Neuronal stem cell (in vitro differentiated cells): ENCODE measurements around the gene PRKACA.

Experiments
- DNase-seq: peaks from one replicate; pipeline ENCODE4 v3.0.0-alpha.2; 2013; ENCODE audit warnings: low spot score
- H2AFZ ChIP-seq: one replicate; pipeline ENCODE4 v1.6.1; 2013; ENCODE audit warnings: mild to moderate bottlenecking, low read length, inconsistent platforms
- H2AK5ac ChIP-seq: 2 replicates; pipeline ENCODE4 v1.6.1; 2013; ENCODE audit warnings: low read depth, mild to moderate bottlenecking, inconsistent platforms, low read length, moderate library complexity, mixed read lengths
- H2BK120ac ChIP-seq: 2 replicates; pipeline ENCODE4 v1.6.1; 2013; ENCODE audit warnings: low read depth, mild to moderate bottlenecking, inconsistent platforms, low read length, moderate library complexity, mixed read lengths
- H2BK12ac ChIP-seq: one replicate; pipeline ENCODE4 v1.6.1; 2013; ENCODE audit warnings: low read length, inconsistent platforms
- H2BK15ac ChIP-seq: 2 replicates; pipeline ENCODE4 v1.6.1; 2013; ENCODE audit warnings: mild to moderate bottlenecking, low read length, inconsistent platforms, mixed read lengths
- H2BK5ac ChIP-seq: one replicate; pipeline ENCODE4 v1.6.1; 2013; ENCODE audit warnings: inconsistent platforms, mild to moderate bottlenecking, low read length, moderate library complexity
- H3K14ac ChIP-seq: one replicate; pipeline ENCODE4 v1.6.1; 2013; ENCODE audit warnings: low read length, inconsistent platforms
- H3K18ac ChIP-seq: 2 replicates; pipeline ENCODE4 v1.6.1; 2013; ENCODE audit warnings: low read length, inconsistent platforms
- H3K23ac ChIP-seq: 2 replicates; pipeline ENCODE4 v1.6.1; 2013; ENCODE audit warnings: low read depth, mild to moderate bottlenecking, mixed read lengths, low read length, inconsistent platforms; ENCODE audit not compliant: poor library complexity
- H3K27ac ChIP-seq: replicated peaks from 3 replicates; pipeline ENCODE4 v1.5.1; 2013; ENCODE audit warnings: low read length, inconsistent platforms
- H3K27me3 ChIP-seq, 3 experiments: 2 replicates each; pipeline ENCODE4 v1.6.1; 2013; ENCODE audit warnings: low read length in 3 of 3, mild to moderate bottlenecking in 2 of 3, inconsistent platforms in 1 of 3, low read depth in 1 of 3, mixed read lengths in 1 of 3, moderate library complexity in 1 of 3; ENCODE audit not compliant: control insufficient read depth in 3 of 3, insufficient read depth in 3 of 3
- H3K36me3 ChIP-seq, 2 donors: replicated peaks in 1 of 2; 2 replicates each; pipeline ENCODE4 v1.6.1; 2013; ENCODE audit warnings: low read length in 2 of 2; ENCODE audit not compliant: control insufficient read depth in 2 of 2, insufficient read depth in 2 of 2
- H3K4ac ChIP-seq: 2 replicates; pipeline ENCODE4 v1.6.1; 2013; ENCODE audit warnings: inconsistent platforms, mild to moderate bottlenecking, low read length, moderate library complexity
- H3K4me1 ChIP-seq, 2 donors: 1 replicate in 1 of 2; 2 replicates in 1 of 2; pipeline ENCODE4 v1.6.1; 2013; ENCODE audit warnings: low read length in 2 of 2, low read depth in 1 of 2; ENCODE audit not compliant: control insufficient read depth in 2 of 2, insufficient read depth in 1 of 2
- H3K4me2 ChIP-seq: one replicate; pipeline ENCODE4 v1.6.1; 2013; ENCODE audit warnings: mild to moderate bottlenecking, low read length, inconsistent platforms; ENCODE audit not compliant: insufficient read depth, poor library complexity, severe bottlenecking
- H3K4me3 ChIP-seq, 2 donors: 2 replicates each; pipeline ENCODE4 v1.5.1; 2013; ENCODE audit warnings: low read length in 2 of 2, mild to moderate bottlenecking in 2 of 2, inconsistent platforms in 1 of 2, moderate library complexity in 1 of 2
- H3K79me1 ChIP-seq: one replicate; pipeline ENCODE4 v1.6.1; 2013; ENCODE audit warnings: low read depth, mild to moderate bottlenecking, inconsistent platforms, low read length, moderate library complexity
- H3K9ac ChIP-seq: one replicate; pipeline ENCODE4 v1.6.1; 2013; ENCODE audit warnings: mild to moderate bottlenecking, low read depth, low read length, inconsistent platforms; ENCODE audit not compliant: poor library complexity
- H3K9me3 ChIP-seq, 2 donors: replicated peaks in 1 of 2; 2 replicates each; pipeline versions ENCODE3 to v1.6.1; 2013; ENCODE audit warnings: low read length in 2 of 2, mild to moderate bottlenecking in 2 of 2, inconsistent platforms in 1 of 2, low read depth in 1 of 2, mixed read lengths in 1 of 2, moderate library complexity in 1 of 2; ENCODE audit not compliant: control insufficient read depth in 2 of 2, insufficient read depth in 1 of 2
- H4K8ac ChIP-seq: one replicate; pipeline ENCODE4 v1.6.1; 2013; ENCODE audit warnings: low read depth, mild to moderate bottlenecking, inconsistent platforms, low read length, moderate library complexity
- H4K91ac ChIP-seq: one replicate; pipeline ENCODE4 v1.6.1; 2013; ENCODE audit warnings: low read length, low read depth, mild to moderate bottlenecking, inconsistent platforms; ENCODE audit not compliant: poor library complexity
- WGBS, 2 donors: extraction: QIAGEN DNeasy Blood & Tissue Kit; methylation state at CpG; one replicate each; pipeline ENCODE4 v1.1.7; 2013; ENCODE audit warnings: missing lambda C conversion rate in 2 of 2, mixed read lengths in 1 of 2; ENCODE audit not compliant: insufficient read length in 2 of 2, insufficient replicate concordance in 1 of 2; ENCODE audit errors: extremely low coverage in 2 of 2; 5-methylcytosine and 5-hydroxymethylcytosine counted together

Gene PRKACA

GRCh38 chr19:14156122-14156521, 38.6 kb upstream of the PRKACA start:
- H3K18ac ChIP-seq, result no peak overlapping the region
- H4K8ac ChIP-seq, result peak overlapping the region; percentile 52
- peaks cover 8% of the 10 kb centered on the region for H3K79me1 ChIP-seq
- no peaks in the 10 kb centered on the region for H3K27me3 ChIP-seq
- no peak overlapping the region for H2AK5ac ChIP-seq
- peak overlapping the region; percentile 10 for H3K23ac ChIP-seq
- H2BK120ac ChIP-seq, result no peak overlapping the region
- no peak overlapping the region for H4K91ac ChIP-seq
- WGBS, 2 donors, result no CpG with 5 or more reads among the region's 12 CpGs
- H2AFZ ChIP-seq, result no peak overlapping the region
- no peak overlapping the region for H2BK15ac ChIP-seq
- no peak overlapping the region for H3K9ac ChIP-seq
- no peaks in the 10 kb centered on the region for H3K4me1 ChIP-seq
- no peak overlapping the region for H3K14ac ChIP-seq
- H3K27ac ChIP-seq, result no peak overlapping the region
- no peak overlapping the region for H2BK5ac ChIP-seq
- no peaks in the 10 kb centered on the region for H3K9me3 ChIP-seq
- no peak for DNase-seq
- H3K4me2 ChIP-seq, result no peak overlapping the region
- H2BK12ac ChIP-seq, result no peak overlapping the region
- no peak overlapping the region for H3K4me3 ChIP-seq
- H3K36me3 ChIP-seq, result peaks cover 69 to 81% of the 10 kb centered on the region in 2 donors
- no peak overlapping the region for H3K4ac ChIP-seq

- Histone ChIP-seq H3K4me2 (no peak overlapping the region), H2BK15ac (no peak overlapping the region), H2BK5ac (no peak overlapping the region), H2BK12ac (no peak overlapping the region), H3K14ac (no peak overlapping the region), H4K91ac (no peak overlapping the region), H3K4me1 (no peaks in the 10 kb centered on the region), H3K18ac (no peak overlapping the region), H3K9me3 (no peaks in the 10 kb centered on the region), H3K36me3 (peaks cover 67 to 80% of the 10 kb centered on the region in 2 donors), H4K8ac (no peak overlapping the region), H2BK120ac (no peak overlapping the region), H3K23ac (no peak overlapping the region), H3K27ac (no peak overlapping the region), H3K79me1 (peaks cover 8% of the 10 kb centered on the region), H3K4me3 (no peak overlapping the region), H3K9ac (no peak overlapping the region), H3K27me3 (no peaks in the 10 kb centered on the region), H2AFZ (no peak overlapping the region), H2AK5ac (no peak overlapping the region), H3K4ac (no peak overlapping the region)
- WGBS, 2 donors, result no CpG with 5 or more reads among the region's 17 CpGs
- no peak for DNase-seq
These were observed 37.8 kb upstream of the PRKACA start for GRCh38 chr19:14155371-14155770.

- H2BK5ac ChIP-seq, result no peak overlapping the region
- no peak overlapping the region for H2BK15ac ChIP-seq
- peaks cover 47 to 54% of the 10 kb centered on the region in 2 donors for H3K36me3 ChIP-seq
- peaks cover 13% of the 10 kb centered on the region for H3K79me1 ChIP-seq
- peaks cover 13 to 17% of the 10 kb centered on the region in 2 donors for H3K4me1 ChIP-seq
- WGBS, 2 donors, result no CpG with 5 or more reads among the region's 12 CpGs
- no peak overlapping the region for H2AFZ ChIP-seq
- DNase-seq, result no peak
- no peak overlapping the region for H4K8ac ChIP-seq
- H3K9me3 ChIP-seq, result no peaks in the 10 kb centered on the region
- H3K4me2 ChIP-seq, result no peak overlapping the region
- no peak overlapping the region for H2AK5ac ChIP-seq
- no peak overlapping the region for H3K9ac ChIP-seq
- no peaks in the 10 kb centered on the region for H3K27me3 ChIP-seq
- H3K4ac ChIP-seq, result no peak overlapping the region
- no peak overlapping the region for H4K91ac ChIP-seq
- no peak overlapping the region for H3K23ac ChIP-seq
- no peak overlapping the region for H3K27ac ChIP-seq
- H2BK120ac ChIP-seq, result no peak overlapping the region
- no peak overlapping the region for H3K14ac ChIP-seq
- no peak overlapping the region for H3K4me3 ChIP-seq
- peak overlapping the region; percentile 48 for H3K18ac ChIP-seq
- H2BK12ac ChIP-seq, result no peak overlapping the region
These were observed 35.2 kb upstream of the PRKACA start for GRCh38 chr19:14152713-14153112.

GRCh38 chr19:14150770-14151661, 33.5 kb upstream of the PRKACA start:
- Histone ChIP-seq H3K4ac (no peak overlapping the region), H2BK5ac (peak overlapping the region; percentile 39), H3K27ac (no peak overlapping the region), H3K23ac (peak overlapping the region; percentile 65), H3K27me3 (no peaks in the 10 kb centered on the region), H3K79me1 (peaks cover 15% of the 10 kb centered on the region), H3K14ac (no peak overlapping the region), H3K4me2 (no peak overlapping the region), H2AK5ac (no peak overlapping the region), H3K4me1 (peaks cover 13 to 17% of the 10 kb centered on the region in 2 donors), H3K36me3 (peaks cover 32 to 38% of the 10 kb centered on the region in 2 donors), H2AFZ (no peak overlapping the region), H3K4me3 (no peak overlapping the region), H3K9me3 (no peaks in the 10 kb centered on the region), H2BK120ac (no peak overlapping the region), H2BK15ac (no peak overlapping the region), H3K9ac (peak overlapping the region; percentile 60), H4K91ac (no peak overlapping the region), H3K18ac (peak overlapping the region; percentile 71), H4K8ac (no peak overlapping the region), H2BK12ac (no peak overlapping the region)
- no peak for DNase-seq
- WGBS, 2 donors, result no CpG with 5 or more reads among the region's 47 CpGs
